Measurements from ENCODE around the gene SERPINA10.
"Not testable (repeated sequence)": the region's sequence is repeated elsewhere in the genome, so short reads cannot be mapped to it uniquely, and the experiment has no call there.

Gene SERPINA10

DNA sequence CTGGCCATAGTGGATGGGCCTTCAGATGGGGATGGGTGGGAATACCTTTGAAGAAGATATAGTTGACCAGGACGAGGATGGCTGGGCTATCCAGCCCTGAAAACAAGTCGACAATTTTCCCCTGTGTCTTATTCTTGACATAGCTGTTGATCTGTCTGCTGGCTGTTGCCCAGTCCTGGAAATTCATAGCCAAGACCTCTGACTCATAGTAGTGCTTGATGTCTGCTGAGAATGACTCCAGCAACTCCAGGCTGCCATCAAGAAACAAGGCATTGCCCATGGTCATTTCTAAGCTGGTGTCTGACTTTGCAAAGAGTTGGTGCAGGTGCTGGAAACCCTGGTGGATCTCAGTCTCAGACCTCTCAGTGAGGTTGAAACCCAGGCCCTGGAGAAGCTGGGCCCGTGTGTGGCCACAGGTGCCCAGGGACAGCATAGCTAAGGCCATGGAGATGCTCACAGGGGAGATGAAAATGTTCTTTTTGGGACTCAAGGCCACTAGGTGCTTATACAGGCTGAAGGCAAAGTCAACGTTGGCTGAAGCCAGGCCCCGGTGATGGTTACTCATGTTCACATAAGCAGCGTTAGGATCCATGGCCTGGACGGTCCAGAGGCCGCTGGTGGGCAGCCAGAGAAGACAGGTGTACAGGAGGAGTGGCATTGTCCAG, 21.1 kb upstream of the SERPINA10 start:
- no peak for DNase-seq

DNA sequence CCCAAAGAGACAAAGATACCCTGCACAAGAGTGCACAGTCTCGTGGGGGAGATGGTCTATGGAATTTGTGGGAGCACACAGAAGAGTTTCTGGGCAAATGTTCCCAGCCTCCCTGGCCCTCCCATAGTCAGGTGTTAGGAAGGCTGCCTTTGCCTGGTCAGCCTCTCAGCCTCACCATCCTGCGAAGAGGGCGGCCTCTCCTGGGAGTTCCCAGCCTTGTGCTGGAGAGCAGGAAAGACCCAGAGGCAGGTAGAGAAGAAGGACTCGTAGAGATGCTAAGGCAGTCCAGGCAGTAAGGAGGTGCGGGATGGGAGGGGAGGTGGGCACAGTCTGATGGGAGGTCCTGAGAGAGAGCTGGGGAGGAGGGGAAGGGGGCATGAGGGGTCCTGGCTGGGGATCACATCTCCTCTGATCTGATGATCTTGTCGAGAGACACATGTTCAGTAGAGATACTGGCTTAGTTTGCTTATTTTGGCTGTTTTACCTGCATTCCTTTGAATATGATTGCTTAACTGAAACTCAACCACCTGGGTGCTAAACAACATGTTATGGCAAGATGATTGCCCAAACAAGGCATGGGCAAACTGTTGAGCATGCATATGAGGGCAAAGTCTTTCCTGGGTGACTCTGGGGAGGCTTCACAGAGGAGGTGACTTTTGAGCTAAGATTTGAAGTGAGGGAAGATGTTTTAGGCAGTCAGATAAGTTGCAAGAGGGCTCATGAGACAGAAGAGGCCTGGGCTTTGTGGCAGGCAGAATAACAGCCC, 19.6 kb upstream of the SERPINA10 start:
- no peak for DNase-seq

DNA sequence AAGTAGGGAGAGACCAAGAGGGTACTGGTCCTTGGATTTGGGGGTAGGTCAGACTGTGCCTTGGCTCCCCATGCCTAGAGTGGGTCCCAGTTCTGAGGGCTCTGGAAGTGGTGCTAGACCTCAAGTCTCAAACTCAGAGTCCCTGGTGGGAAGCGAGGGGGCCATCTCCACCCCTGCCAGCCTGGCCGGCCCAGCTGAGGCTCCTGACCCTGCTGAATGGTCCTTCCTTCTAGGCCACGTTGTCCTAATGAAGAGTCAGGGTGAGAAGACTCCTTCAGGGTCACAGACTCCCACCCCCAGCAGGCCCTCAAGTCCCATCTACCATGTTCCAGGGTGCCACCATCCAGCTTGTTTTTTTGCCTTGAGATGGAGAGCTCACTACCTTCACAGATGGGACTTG, 17.2 kb upstream of the SERPINA10 start:
- DNase-seq = no peak

DNA sequence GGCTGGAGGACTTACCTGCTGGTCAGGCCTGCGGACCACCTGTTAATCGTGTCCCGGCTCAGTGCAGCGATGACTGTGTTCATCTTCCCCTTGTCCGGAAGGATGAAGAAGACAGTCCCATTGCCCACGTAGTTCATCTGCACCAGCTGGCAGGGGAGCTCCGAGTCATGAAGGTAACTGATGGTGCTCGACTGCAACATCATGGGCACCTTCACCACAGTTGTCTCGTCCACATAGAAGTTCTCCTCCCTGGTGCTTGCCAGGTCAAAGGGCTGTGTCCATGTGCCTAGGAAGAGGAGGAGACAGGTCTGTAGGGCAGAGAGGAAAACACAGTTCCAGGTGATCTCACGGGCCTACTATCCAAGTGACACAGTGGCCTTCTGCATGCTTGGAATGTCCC, 16.7 kb upstream of the SERPINA10 start:
- no peak for DNase-seq

DNA sequence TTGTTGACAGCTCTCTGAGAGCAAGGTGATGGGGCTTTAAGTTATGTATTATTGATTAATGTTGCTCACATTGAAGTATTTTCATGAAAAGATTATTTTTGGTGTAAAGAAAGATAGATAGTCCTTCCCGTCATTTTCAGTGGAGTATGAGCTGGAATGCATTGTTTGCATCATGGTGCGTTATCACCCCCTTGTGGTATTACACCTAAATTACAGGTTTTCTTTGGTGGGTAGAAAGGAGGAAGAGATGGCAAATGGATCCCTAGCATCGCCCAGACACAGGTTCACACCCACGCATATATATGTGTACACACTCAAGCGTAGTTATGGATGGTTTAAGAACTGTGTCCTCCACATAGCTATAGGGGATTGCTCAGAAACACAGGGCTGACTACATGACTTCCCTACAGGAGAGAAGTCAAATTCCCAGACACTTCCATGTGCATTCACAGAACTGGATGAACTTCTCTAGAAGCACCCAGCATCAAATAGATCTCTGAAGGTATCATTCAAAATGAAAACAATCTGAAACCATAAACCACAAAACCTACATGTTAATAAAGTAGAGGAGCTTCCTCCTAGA, 14.4 kb upstream of the SERPINA10 start:
- no peak for DNase-seq

DNA sequence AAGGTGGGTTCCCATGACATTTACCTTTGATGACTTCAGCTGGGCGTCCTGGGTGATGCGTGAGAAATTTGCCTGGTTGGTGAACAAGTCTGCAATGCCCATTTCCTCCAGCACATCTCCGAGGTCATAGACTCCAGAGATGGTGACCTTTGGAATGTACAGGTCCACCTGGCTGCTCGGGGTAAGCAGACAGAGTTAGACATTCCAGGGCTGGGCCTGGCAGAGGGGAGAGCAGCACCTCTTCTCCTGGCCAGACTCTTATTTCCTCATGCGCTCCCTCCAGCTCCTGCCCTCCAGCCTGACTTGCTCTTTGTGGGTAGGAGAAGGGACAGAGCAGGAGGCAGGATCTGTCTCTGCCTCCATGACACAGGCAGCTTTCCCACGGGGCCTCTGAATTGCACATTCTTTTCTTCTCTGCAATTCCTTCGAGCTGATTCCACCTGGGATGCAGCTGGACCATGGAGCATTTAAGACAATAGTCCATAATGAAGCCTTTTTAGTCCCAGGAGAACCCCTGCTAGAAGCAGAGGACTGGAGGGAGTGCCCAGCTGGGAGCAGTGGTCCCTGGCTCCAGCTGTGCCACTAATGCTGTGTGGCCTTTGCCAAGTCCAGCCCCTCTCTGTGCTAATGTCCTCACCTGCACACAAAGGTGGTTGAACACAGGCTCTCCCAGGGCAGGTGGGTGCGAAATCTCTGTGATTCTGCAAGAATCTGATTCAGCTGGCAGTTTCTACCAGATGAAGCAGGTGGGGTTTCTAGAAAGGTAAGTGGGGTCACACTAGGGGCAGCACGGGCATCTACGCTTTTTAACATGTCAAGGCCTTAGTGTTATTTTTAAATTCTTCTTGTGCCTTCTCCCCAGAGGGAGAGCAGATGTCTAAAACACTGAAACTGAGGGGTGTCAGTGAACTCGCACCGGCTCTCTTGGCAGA, 13.2 kb upstream of the SERPINA10 start:
- DNase-seq = no peak

DNA sequence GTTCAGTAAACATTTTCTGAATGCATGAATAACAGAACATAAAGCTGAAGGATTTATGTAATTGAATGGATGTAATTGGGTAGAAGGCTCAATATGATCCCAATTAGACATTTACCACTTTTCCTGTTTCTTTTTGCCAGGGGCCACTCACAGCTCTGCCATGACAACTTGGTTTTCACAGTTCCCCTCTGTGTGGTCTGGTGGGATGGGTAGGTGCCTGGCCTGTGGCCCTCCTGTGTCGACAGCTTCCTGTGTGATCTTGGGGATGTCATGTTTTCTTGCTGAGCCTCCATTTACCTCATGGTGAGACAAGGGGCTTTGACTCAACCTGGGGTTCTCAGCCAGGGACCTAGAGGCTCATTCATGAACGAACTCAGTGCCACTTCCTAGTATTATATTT, 12.6 kb upstream of the SERPINA10 start:
- DNase-seq = no peak

DNA sequence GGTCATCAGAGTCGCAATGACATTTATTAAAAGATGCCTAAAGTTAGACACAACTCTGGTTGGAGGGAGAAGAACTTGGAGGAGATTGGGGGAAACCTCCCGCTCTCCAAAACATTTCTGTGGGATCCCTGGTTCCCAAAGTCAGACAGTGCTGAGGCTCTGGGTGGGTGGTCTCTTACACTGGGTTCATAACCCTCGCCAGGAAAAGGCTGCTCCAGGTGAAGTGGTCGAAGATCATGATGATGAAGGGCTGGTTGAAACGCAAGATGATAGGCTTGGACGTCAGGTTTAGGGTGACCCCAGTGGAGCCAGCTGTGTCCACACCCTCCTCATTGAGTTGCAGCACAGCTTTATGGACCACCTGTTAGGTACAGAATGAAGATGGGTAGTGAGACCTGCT, 11.2 kb upstream of the SERPINA10 start:
- no peak for DNase-seq

DNA sequence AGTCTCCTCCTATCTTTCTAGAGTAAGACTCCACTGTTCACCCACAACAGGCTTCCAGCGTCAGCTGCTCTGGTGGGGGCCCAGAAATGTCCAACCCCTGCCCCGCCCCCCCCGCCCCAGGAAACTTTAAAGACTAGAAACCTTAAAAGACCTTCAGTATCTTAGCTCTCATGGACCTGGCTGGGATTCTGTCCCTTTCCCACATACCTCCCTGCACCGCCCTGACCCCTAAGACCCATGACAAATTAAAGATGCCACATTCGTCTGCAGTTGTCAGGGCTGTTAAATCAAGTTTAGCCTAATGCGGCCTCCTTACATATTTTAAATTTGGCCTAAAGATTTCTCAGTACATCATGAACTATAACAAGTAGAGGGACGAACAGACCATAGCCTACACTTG, 10.0 kb upstream of the SERPINA10 start:
- no peak for DNase-seq

DNA sequence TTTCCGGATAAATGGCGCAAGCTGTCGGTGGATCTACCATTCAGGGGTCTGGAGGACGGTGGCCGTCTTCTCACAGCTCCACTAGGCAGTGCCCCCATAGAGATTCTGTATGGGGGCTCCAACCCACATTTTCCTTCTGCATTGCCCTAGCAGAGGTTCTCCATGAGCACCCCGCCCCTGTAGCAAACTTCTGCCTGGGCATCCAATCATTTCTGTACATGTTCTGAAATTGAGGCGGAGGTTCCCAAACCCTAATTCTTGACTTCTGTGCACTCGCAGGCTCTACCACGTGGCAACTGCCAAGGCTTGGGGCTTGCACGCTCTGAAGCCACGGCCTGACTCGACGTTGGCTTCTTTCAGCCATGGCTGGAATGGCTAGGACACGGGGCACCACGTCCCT, 5.1 kb upstream of the SERPINA10 start:
- DNase-seq = no peak

DNA sequence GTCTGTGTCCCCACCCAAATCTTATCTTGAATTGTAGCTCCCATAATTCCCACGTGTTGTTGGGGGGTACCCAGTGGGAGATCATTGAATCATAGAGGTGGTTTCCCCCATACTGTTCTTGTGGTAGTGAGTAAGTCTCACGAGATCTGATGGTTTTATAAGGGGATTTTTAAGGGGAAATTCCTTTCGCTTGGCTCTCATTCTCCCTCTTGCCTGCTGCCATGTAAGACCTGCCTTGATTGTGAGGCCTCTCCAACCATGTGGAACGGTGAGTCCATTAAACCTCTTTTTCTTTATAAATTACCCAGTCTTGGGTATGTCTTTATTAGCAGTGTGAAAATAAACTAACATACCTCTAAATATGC, 3.1 kb upstream of the SERPINA10 start:
- DNase-seq = not testable (repeated sequence)

DNA sequence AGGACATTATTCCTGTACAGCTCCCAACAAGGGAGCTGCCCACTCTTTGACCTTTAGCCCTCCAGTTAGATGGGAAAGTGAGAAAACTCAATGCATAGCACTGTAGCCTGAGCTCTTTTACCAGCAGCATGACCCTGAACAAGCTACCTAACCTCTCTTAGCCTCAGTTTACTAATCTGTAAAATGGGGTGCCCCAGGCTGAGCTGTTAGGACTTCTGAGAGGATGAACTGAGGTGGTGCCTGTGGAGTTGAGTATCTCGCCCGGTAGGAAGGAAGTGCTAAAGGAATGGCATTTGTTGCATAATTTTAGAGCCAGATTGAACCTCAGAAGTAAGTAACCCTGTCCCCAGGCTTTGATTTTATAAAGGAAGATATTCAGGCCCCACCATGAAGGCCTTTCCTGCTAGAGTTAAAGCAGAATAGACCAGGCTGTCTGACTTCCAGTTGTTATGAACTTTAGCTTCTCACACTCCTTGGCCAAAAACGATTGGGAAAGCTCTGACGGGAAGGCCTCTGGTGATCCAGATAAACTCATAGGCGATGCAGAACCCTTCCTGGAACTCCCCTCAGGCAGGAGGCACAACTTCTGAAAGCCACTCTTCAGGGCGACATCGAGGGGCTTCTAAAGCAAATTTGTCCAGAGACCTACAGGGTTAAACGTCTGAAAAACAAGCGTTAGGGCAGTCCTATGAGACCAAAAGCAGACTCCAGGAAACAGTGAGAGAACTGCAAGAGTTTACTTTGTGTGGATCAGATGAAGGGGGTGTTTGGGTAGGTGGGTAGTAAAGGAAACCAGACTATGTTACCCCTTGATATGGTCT, 2.5 kb upstream of the SERPINA10 start:
- DNase-seq = no peak

DNA sequence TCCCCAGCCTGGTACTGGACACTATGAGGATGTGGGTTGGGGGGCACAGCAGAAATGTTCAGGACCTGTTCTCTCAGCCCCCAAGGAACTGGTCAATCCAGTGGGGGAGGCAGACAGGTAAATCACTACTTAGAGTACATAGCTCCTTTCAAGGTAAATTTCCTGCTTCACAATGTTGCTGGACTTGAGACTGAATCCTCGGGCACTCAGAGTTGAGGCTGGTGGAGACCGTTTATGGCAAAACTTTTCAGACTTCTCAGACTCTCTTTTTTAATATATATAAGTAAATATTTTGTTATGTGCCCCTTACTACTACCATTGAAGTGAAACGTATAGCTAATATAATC, 483 bp upstream of the SERPINA10 start:
- no peak for DNase-seq

DNA sequence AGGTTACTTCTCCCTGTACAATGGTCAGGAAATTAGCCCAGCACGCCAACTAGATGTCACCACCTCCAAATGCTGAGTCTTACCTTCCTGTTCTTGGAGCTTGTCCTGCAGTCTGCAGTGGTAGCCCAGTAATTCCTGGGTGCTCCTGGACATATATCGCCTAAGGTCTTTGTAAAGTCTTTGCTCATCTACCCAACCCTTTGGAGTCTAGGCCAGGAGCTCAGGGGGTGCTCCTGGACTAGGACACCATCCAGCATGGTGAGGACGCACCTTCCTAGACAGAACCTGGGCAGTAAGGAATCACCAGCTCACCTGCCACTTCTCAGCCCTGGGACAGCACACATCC, 569 bp downstream of the SERPINA10 start:
- DNase-seq = no peak

DNA sequence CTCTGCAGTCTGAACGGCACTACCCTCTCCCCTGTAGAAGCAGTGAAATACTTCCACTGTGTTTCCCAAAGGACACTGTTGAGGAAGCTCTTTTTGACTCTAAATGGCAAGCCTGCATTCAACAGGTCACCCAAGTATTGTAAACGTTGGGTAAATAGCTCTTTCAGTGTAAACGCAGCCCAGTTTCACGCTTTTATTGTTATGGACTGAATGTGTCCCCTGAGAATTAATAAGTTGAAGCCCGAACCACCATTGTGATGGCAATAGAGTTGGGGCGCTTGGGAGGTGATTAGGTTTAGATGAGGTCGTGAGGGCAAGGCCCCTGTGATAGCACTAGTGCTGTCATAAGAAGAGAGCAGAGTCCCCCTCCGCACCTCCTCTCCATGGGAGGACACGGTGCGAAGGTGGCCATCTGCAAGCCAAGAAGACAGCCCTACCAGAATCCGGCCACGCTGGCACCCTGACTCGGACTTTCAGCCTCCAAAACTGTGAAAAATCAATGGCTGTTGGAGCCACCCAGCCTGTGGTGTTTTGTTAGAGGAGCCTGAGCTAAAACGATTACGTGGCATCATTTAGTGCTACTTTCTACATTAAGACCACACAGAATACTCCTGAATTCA, 1.1 kb downstream of the SERPINA10 start:
- no peak for DNase-seq

DNA sequence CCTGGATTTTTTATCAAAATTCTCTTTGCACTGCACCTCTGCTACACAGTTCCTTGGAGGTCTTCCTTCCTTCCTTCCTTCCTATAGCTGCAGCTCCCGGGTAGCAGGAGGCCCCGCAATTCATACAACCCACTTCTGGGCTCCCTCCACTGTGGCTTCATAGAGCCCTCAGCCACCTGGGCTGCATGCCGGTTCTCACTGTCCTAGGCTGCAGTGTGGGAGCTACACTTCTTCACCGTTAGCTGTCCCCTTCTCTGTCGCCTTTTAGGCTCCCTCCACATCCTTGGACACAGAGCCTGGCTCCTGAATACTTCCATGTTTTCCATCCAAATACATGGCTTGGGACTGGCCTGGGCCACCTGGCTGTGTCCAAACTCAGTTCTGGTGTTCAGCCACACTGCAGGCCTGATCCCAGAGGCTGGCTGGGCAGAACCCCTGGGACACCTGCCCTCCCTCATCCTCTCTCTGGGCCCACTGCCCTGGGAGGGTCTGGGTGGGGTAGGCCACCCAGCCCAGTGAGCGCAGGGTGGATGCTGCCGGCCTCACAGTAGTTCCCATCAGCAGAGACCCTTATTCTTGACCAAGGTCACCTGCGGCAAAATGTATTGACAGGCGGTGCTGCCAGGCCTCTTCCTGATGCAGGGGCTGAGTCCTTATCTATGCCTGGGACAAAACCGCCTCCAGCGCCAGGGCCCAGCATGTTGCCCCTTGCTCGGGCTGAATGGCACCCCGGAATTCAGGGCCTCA, 1.7 kb downstream of the SERPINA10 start:
- DNase-seq = no peak

DNA sequence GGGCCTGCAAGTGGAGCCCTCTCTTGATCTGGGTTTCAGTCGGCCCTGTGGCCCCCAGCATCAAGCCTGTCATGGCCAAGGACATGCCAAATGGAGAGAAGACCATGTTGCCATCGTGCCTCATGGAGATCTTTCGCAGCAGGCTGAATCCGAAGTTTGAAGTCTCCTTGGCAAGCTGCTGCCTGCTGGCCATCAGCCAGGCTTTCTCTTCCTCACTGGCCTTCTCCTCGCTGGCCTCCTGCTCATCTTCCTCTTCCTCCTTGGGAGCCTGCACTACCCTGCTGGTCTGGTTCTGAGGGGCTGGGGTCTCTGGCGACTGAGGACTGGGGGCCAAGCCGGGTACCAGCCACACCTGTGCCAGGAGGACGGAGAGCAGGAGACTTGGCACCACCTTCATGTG, 2.9 kb downstream of the SERPINA10 start:
- no peak for DNase-seq

DNA sequence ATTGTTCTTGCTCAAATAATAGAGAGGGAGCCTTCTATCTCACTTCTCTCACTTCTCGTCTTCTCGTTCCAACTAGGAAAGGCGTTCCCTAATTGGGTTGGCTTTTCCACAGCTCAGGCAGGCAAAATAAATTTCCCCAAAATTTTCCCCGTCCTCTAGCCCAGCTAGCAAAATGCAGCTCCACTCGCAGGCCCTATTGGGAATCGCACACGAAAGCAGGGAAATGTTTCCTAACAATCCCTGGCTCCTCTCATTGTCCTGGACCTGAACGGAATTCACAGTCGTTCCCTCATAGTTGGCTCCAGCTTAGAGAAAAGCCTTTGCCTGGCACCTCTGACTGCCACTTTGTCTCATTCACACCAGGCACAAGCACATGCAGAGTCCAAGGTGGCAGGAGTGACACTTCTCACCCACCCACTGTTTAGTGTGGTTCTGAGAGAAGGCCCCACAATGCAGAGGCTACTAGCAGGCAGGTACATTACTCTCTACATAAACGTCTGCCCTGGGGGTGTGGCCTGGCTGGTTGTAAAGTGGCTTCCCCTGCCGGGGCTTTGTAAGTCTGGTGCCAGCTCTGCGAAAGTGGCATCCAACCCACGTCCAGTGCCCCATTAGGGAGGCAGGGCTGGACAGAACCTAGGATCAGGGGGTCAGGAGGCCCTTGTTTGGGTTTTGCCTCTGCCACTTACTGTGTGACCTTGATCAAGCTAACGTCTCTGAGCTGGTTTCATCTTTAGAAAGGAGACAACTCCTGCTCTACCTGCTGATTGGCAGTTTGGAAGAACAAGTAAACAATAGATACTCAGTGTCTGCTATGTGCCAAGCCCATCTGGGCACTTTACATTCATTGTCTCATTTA, 4.2 kb downstream of the SERPINA10 start:
- DNase-seq = no peak

DNA sequence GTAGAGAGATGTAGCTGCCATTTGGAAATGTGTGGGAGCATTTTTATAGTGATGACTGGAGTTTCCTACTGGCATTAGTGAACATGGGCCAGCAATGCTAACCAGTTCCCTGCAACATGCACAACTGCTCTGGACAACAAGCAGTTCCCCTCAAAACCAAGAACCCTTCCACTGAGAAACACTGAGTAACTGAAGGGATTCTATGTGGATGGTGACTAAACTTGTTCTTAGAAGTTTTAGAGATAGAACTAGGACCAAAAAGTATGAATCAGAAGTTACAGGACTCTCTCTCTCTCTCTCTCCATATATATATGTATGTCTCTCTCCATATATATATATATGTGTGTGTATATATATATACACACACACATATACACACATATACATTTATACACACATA, 7.9 kb downstream of the SERPINA10 start:
- no peak for DNase-seq

DNA sequence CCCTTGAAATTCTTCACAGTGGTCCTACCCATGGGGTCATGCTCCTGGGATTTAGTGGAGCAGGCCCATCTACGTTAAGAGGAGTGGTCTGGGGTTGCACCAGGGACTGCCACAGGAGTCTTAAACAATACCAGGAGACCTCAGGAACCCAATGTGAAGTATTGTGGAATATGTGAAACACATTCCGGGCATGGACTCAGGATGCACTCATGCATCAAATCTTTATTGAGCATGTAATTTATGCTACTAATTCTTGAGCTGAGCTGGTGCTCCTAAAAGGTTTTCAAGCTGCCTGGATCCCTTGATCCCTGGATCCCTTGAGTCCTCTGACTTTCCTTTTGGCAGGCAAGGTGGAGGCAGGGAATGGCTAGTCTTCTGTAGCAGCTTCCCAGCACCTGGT, 8.8 kb downstream of the SERPINA10 start:
- no peak for DNase-seq

Measured in femur (tissue), 1 donor.